ENCODE data around the gene AIP.

DNA sequence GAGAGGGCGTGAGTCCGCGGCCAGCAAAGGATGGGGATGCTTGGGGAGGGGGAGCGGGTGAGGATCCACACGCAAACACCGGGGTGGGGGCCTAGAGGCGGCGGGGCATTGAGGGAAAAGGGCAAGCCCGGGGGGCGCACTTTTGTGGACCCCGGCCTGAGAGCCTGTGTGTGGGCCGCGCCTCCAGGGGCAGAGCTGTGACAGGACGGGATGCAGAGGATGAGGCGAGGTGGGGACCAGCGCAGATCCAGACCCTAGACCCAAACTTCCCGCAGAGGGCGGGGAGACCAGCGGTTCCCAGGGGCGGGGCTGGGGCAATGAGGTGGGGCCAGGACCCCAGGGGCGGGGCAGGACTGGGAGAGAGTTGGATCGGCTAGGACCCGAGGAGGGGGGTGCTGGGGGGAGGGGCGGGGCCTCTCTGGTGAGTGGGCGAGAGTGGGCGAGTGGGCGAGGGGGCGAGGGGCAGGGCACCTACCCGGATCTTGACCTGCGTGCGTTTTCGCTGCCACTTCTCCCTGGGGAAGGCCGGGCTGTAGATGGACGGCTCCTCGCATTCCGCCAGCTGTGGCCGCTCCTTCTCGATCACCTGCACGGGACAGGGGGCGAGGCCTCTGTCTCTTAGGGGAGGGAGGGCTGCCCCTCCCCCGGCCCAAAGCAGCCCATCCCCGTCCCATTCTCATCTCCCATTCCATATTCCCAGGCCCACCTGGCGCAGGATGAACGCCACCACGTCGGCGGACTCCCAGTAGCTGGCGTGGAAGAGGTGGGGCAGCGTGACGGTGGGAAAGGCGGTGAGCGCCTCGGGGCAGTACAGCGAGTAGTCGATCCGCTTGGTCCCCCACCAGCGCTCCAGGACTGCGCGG lies 11.8 kb downstream of the AIP start:
- TF ChIP-seq, protein P1, sequence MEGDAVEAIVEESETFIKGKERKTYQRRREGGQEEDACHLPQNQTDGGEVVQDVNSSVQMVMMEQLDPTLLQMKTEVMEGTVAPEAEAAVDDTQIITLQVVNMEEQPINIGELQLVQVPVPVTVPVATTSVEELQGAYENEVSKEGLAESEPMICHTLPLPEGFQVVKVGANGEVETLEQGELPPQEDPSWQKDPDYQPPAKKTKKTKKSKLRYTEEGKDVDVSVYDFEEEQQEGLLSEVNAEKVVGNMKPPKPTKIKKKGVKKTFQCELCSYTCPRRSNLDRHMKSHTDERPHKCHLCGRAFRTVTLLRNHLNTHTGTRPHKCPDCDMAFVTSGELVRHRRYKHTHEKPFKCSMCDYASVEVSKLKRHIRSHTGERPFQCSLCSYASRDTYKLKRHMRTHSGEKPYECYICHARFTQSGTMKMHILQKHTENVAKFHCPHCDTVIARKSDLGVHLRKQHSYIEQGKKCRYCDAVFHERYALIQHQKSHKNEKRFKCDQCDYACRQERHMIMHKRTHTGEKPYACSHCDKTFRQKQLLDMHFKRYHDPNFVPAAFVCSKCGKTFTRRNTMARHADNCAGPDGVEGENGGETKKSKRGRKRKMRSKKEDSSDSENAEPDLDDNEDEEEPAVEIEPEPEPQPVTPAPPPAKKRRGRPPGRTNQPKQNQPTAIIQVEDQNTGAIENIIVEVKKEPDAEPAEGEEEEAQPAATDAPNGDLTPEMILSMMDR (IDR thresholded peaks at IDR 0.05 in 4 of 5, conservative IDR thresholded peaks at IDR 0.05 in 1 of 5): no peak
- TF ChIP-seq POLR2A (IDR thresholded peaks at IDR 0.05): no peak
